ENCODE measurements around the gene SLC6A8.
"Not testable (repeated sequence)": the region's sequence is repeated elsewhere in the genome, so short reads cannot be mapped to it uniquely, and the experiment has no call there.

The SLC6A8 gene

GRCh38 chrX:153706799-153707198 lies 19.1 kb downstream of the SLC6A8 start:
- DNase-seq (ENCODE audit: low read depth in 2 of 2): no peak

GRCh38 chrX:153707406-153707805 lies 19.7 kb downstream of the SLC6A8 start:
- no peak for DNase-seq (ENCODE audit: low read depth in 2 of 2)

GRCh38 chrX:153708415-153708814 lies 20.7 kb downstream of the SLC6A8 start:
- peak; percentile 15 to 20 for DNase-seq (ENCODE audit: low read depth in 2 of 2)

GRCh38 chrX:153709726-153710674 lies 22.3 kb downstream of the SLC6A8 start:
- no peak for DNase-seq (ENCODE audit: low read depth in 2 of 2)

GRCh38 chrX:153714256-153714655 lies 26.5 kb downstream of the SLC6A8 start:
- DNase-seq (ENCODE audit: low read depth in 2 of 2): no peak

- no peak for DNase-seq (ENCODE audit: low read depth in 2 of 2)
These were observed 29.7 kb downstream of the SLC6A8 start for GRCh38 chrX:153717445-153717844.

GRCh38 chrX:153719238-153719637 lies 31.5 kb downstream of the SLC6A8 start:
- no peak for DNase-seq (ENCODE audit: low read depth in 2 of 2)

GRCh38 chrX:153719701-153720100 lies 32.0 kb downstream of the SLC6A8 start:
- no peak for DNase-seq (ENCODE audit: low read depth in 2 of 2)

- DNase-seq (ENCODE audit: low read depth in 2 of 2): no peak
These were observed 35.1 kb downstream of the SLC6A8 start for GRCh38 chrX:153722704-153723350.

GRCh38 chrX:153723351-153724251 lies 35.9 kb downstream of the SLC6A8 start:
- no peak for DNase-seq (ENCODE audit: low read depth in 2 of 2)

GRCh38 chrX:153724252-153725038 lies 36.7 kb downstream of the SLC6A8 start, which contains the start of the genes ABCD1 and BCAP31:
Gene ABCD1, plus strand, starts transcription at chrX:153724856. Its CDS starts 411 bp downstream, at chrX:153725267.
Gene BCAP31, minus strand, starts transcription at chrX:153724387. Its CDS starts 1,143 bp downstream, at chrX:153723244.
- peak; percentile 76 to 77 for DNase-seq (ENCODE audit: low read depth in 2 of 2)

GRCh38 chrX:153725039-153725831 lies 37.5 kb downstream of the SLC6A8 start:
- no peak for DNase-seq (ENCODE audit: low read depth in 2 of 2)

GRCh38 chrX:153725832-153726285 lies 38.1 kb downstream of the SLC6A8 start:
- no peak for DNase-seq (ENCODE audit: low read depth in 2 of 2)

- no peak for DNase-seq (ENCODE audit: low read depth in 2 of 2)
These were observed 38.8 kb downstream of the SLC6A8 start for GRCh38 chrX:153726286-153727122.

GRCh38 chrX:153727123-153727931 lies 39.6 kb downstream of the SLC6A8 start:
- DNase-seq (ENCODE audit: low read depth in 2 of 2): no peak

GRCh38 chrX:153728095-153728494 lies 40.4 kb downstream of the SLC6A8 start:
- DNase-seq (ENCODE audit: low read depth in 2 of 2): no peak

- DNase-seq (ENCODE audit: low read depth in 2 of 2): no peak
These were observed 41.4 kb downstream of the SLC6A8 start for GRCh38 chrX:153728951-153729631.

- not testable (repeated sequence) for DNase-seq (ENCODE audit: low read depth in 2 of 2)
These were observed 42.4 kb downstream of the SLC6A8 start for GRCh38 chrX:153730115-153730514.

Measured in fibroblast of skin of left quadriceps (primary cell).